Heart left ventricle (tissue), 13 donors: ENCODE results near the gene ESYT3.

Experiments used
- POLR2A ChIP-seq, 2 donors: fragments of 450-650 bp; IDR thresholded peaks; one replicate each; pipeline ENCODE4 v1.6.1; 2017; ENCODE audit warnings: antibody characterized with exemption in 2 of 2, mild to moderate bottlenecking in 2 of 2, moderate library complexity in 2 of 2
- TF ChIP-seq, protein P1 (sequence below), 12 donors: fragments of 200-600 bp; sonication (generic) in 4 of 12; IDR thresholded peaks; one replicate each; pipeline versions ENCODE4 v1.5.0 to v1.8.0; 2018 to 2022; ENCODE audit warnings: antibody characterized with exemption in 12 of 12, mild to moderate bottlenecking in 5 of 12
- donor health status: ischemic (EF 13 %, LVEDD 7.1; RV severe dilation, severe dysfunction).
- donor health status: DM: no; HTN: yes; CAD: no.
- donor health status: DM: no; HTN: no; CAD: no.
- donor health status: ischemic (EF 25% LVEDD 6.9; RV normal size, moderate dysfunction).
- donor health status: ischemic (EF 25% LVEDD 5.7; RV mildly dilated, moderate dysfunction).
- donor health status: ischemic (EF 35%, LVEDD 5.7; RV mildly dilated, moderate dysfunction).
- donor health status: nonischemic (EF 11% LVEDD 7.7; RV severe dilation, severe dysfunction).
- donor health status: DM: yes; HTN: yes; CAD: no.
- donor health status: PGD.
- donor health status: ischemic (EF 29% LVEDD 5.4; RV normal size, mild dysfunction).
- donor health status: nonischemic (EF 23%, LVEDD 6.1; RV moderate dilation, normal function).

DNA sequence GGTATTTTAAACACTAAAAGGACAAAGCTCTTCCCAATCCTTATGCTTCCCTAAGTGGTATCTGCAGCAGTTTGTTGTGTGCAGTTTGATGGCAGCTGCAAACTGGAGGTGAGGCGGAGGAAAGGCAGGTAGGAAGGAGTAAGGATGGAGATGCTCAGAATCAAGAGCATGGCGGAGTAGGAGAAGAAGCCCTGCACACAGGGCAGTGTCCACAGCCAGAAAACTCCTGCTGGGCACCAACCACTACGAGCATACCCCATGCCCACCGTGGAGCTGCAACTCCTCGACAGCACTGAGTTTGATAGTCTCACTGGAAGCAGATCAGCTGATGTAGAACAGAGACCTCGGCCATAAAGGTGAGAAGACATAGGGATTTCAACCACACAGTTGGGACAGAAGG lies 30.3 kb upstream of the ESYT3 start:
- TF ChIP-seq POLR2A (IDR thresholded peaks at IDR 0.05), result no peak
- TF ChIP-seq, protein P1, sequence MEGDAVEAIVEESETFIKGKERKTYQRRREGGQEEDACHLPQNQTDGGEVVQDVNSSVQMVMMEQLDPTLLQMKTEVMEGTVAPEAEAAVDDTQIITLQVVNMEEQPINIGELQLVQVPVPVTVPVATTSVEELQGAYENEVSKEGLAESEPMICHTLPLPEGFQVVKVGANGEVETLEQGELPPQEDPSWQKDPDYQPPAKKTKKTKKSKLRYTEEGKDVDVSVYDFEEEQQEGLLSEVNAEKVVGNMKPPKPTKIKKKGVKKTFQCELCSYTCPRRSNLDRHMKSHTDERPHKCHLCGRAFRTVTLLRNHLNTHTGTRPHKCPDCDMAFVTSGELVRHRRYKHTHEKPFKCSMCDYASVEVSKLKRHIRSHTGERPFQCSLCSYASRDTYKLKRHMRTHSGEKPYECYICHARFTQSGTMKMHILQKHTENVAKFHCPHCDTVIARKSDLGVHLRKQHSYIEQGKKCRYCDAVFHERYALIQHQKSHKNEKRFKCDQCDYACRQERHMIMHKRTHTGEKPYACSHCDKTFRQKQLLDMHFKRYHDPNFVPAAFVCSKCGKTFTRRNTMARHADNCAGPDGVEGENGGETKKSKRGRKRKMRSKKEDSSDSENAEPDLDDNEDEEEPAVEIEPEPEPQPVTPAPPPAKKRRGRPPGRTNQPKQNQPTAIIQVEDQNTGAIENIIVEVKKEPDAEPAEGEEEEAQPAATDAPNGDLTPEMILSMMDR (IDR thresholded peaks at IDR 0.05), result no peak
